ENCODE data around the gene CADM1. TPM values are rescaled to one million over a fixed set of nuclear protein-coding genes. Genes with fewer than 3 reads are reported as not detected.

CADM1 gene
- total and polyA plus RNA-seq, 8 donors = 0.58 to 29.7 (median 5.3) TPM

DNA sequence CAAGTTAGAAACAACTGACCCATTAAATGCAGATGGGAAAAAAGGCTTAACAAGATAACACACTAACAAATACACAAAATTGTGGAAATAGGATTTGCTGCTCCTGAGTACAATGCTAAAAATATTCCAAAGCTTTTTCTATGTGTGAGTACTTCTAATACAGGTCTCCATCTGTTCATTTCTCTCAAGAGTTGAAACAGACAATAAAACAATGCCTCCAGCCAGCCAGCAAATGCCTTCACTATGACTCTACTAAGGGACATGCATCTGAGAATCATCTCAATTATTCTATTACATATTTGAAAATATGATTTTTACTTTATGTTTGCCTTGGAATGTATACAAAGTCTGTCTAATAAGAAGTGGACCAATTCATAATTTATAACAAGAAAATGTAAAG is 119.0 kb downstream of the CADM1 start:
- TF ChIP-seq POLR2A (IDR thresholded peaks at IDR 0.05) (no peak), EP300 (IDR thresholded peaks at IDR 0.05) (no peak), POLR2AphosphoS5 (IDR thresholded peaks at IDR 0.05) (no peak)
- TF ChIP-seq, protein P1, sequence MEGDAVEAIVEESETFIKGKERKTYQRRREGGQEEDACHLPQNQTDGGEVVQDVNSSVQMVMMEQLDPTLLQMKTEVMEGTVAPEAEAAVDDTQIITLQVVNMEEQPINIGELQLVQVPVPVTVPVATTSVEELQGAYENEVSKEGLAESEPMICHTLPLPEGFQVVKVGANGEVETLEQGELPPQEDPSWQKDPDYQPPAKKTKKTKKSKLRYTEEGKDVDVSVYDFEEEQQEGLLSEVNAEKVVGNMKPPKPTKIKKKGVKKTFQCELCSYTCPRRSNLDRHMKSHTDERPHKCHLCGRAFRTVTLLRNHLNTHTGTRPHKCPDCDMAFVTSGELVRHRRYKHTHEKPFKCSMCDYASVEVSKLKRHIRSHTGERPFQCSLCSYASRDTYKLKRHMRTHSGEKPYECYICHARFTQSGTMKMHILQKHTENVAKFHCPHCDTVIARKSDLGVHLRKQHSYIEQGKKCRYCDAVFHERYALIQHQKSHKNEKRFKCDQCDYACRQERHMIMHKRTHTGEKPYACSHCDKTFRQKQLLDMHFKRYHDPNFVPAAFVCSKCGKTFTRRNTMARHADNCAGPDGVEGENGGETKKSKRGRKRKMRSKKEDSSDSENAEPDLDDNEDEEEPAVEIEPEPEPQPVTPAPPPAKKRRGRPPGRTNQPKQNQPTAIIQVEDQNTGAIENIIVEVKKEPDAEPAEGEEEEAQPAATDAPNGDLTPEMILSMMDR (IDR thresholded peaks at IDR 0.05) = no peak
- DNase-seq = no peak
- Histone ChIP-seq H3K27ac (no peak overlapping the region), H3K4me1 (no peaks in the 10 kb centered on the region), H3K36me3 (no peaks in the 10 kb centered on the region), H3K4me3 (no peak overlapping the region), H3K9me3 (no peaks in the 10 kb centered on the region), H3K27me3 (no peaks in the 10 kb centered on the region)
- intact Hi-C loops (cut with DNase I; ENCODE audit: low total_unique reads) = no loop called here

DNA sequence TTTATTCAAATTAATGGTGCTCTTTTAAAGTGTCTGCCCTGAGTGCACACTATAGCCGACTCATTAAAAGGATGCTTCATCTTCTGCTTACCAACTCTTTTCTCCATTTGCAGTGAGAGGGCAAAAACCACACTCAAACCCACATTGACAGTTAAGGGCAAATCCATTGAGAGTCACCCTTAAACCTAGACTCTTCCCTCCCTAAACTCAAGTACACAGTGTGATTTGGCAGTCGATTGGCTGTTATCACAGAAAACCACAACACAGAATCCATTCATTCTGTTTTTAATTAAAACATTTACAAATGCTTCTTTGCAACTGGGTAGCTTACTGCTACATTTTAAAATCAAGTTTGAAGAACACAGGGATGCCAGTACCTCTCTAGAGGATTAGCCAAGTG is 120.0 kb downstream of the CADM1 start:
- TF ChIP-seq EP300 (IDR thresholded peaks at IDR 0.05) = no peak
- TF ChIP-seq POLR2AphosphoS5 (IDR thresholded peaks at IDR 0.05) = no peak
- TF ChIP-seq, protein P1 (IDR thresholded peaks at IDR 0.05) = no peak
- TF ChIP-seq POLR2A (IDR thresholded peaks at IDR 0.05) = no peak
- no peak for DNase-seq
- 63 to 76% (median 69%) methylated on average over 2 of the region's 2 CpGs for WGBS, 5 donors
- no peaks in the 10 kb centered on the region for H3K9me3 ChIP-seq
- H3K4me3 ChIP-seq = no peak overlapping the region
- intact Hi-C loops (cut with DNase I; ENCODE audit: low total_unique reads) = no loop called here
- no peaks in the 10 kb centered on the region for H3K4me1 ChIP-seq
- no peaks in the 10 kb centered on the region for H3K36me3 ChIP-seq
- H3K27me3 ChIP-seq = no peaks in the 10 kb centered on the region
- H3K27ac ChIP-seq = no peak overlapping the region

DNA sequence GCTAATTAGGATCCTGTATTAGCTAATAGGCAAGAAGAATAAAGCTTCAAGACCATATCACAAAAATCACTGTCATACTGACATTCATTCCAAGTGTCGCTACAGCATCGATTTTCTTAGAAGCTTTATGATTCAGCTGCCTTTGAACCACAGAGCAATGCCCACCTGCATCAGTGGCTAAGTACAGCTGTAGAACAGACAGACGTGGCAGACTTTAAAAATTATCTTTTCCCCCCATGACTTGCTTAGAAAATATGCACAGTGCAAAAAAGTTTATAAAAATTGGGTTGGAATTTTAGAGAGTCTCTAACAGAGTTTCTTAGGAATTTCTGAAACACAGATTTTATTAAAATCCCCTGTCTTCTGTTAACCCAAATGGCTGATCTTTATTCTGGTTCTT is 120.8 kb downstream of the CADM1 start:
- no peaks in the 10 kb centered on the region for H3K36me3 ChIP-seq
- H3K4me3 ChIP-seq = no peak overlapping the region
- TF ChIP-seq POLR2A (IDR thresholded peaks at IDR 0.05) (no peak), POLR2AphosphoS5 (IDR thresholded peaks at IDR 0.05) (no peak), EP300 (IDR thresholded peaks at IDR 0.05) (no peak)
- TF ChIP-seq, protein P1 (IDR thresholded peaks at IDR 0.05) = no peak
- intact Hi-C loops (cut with DNase I; ENCODE audit: low total_unique reads) = no loop called here
- DNase-seq = no peak
- no peak overlapping the region for H3K27ac ChIP-seq
- no peaks in the 10 kb centered on the region for H3K4me1 ChIP-seq
- no peaks in the 10 kb centered on the region for H3K27me3 ChIP-seq
- H3K9me3 ChIP-seq = no peaks in the 10 kb centered on the region
- whole genome bisulfite sequencing, 5 donors = 73 to 86% (median 78%) methylated on average over 3 of the region's 3 CpGs

DNA sequence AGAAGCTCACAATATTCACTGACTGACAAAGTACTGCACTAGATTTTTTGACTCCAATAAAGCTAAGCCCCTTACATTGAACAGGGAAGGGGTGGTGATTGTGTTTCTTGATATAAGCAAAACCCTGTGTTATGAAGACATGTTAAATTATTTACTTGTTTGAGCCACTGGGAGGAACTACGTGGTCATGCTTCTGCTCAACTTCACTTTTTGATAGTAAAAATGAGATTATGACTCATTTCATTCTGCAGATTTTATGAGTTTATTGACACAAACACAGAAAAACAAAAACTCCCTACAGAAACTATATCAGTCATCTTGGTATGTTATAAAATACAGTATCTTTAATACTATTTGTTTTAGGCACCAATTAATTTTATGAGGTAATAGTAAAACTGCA is 124.7 kb downstream of the CADM1 start:
- Histone ChIP-seq H3K27me3 (no peaks in the 10 kb centered on the region), H3K4me3 (no peak overlapping the region), H3K36me3 (no peaks in the 10 kb centered on the region), H3K27ac (no peak overlapping the region), H3K4me1 (no peaks in the 10 kb centered on the region), H3K9me3 (no peaks in the 10 kb centered on the region)
- DNase-seq = no peak
- WGBS, 5 donors = 35 to 52% (median 44%) methylated on average over 1 of the region's 1 CpG
- TF ChIP-seq EP300 (IDR thresholded peaks at IDR 0.05) = no peak
- TF ChIP-seq POLR2AphosphoS5 (IDR thresholded peaks at IDR 0.05) = no peak
- no peak for TF ChIP-seq POLR2A (IDR thresholded peaks at IDR 0.05)
- TF ChIP-seq, protein P1 (IDR thresholded peaks at IDR 0.05) = no peak
- intact Hi-C loops (cut with DNase I; ENCODE audit: low total_unique reads) = no loop called here

Measured in stomach (tissue), 9 donors.